ENCODE data around the gene PDE4D. TPM values are rescaled to one million over a fixed set of nuclear protein-coding genes. Genes with fewer than 3 reads are reported as not detected.

Gene PDE4D
- total RNA-seq, 1 donor from 2014 or later, result 6.8 TPM

- TF ChIP-seq CTCF (IDR thresholded peaks at IDR 0.05; ENCODE audit: insufficient read depth, low read length, severe bottlenecking), result no peak
- no peak for FAIRE-seq
- no peak overlapping the region for H3K4me3 ChIP-seq (ENCODE audit: low read depth, low read length)
- no peaks in the 10 kb centered on the region for H3K36me3 ChIP-seq (ENCODE audit: control insufficient read depth, insufficient read depth, low read length)
- no peaks in the 10 kb centered on the region for H3K27me3 ChIP-seq (ENCODE audit: control insufficient read depth, insufficient read depth, low read length)
- no peak for DNase-seq (ENCODE audit: low read depth)
Observed at GRCh38 chr5:59542306-59542705, 351.2 kb downstream of the PDE4D start.

GRCh38 chr5:59540366-59540765 is 353.2 kb downstream of the PDE4D start:
- no peak for FAIRE-seq

DNA sequence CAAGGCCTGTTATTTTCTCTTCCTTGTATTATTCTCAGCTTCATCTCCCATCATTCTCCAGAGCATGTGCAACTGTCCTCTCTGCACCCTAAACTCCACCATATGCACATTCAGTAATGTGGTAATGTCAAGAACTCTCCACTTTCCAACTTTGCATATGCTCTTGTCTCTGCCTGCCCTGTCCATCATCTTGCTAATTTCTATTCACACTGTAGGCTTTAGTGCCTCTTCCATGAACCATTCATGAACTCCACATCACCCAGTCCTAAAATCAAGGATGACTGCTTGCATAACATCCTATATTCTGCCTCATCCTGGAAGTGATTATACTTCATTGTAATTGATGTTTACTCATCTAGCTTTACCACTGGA is 354.8 kb downstream of the PDE4D start:
- no peak for FAIRE-seq
- no peak for DNase-seq (ENCODE audit: low read depth)
- no peak for TF ChIP-seq CTCF (IDR thresholded peaks at IDR 0.05; ENCODE audit: insufficient read depth, low read length, severe bottlenecking)
- no peak overlapping the region for H3K4me3 ChIP-seq (ENCODE audit: low read depth, low read length)
- H3K27me3 ChIP-seq (ENCODE audit: control insufficient read depth, insufficient read depth, low read length), result no peaks in the 10 kb centered on the region
- no peaks in the 10 kb centered on the region for H3K36me3 ChIP-seq (ENCODE audit: control insufficient read depth, insufficient read depth, low read length)

More at GRCh38 chr5:59540366-59540765, 353.2 kb downstream of the PDE4D start:
- TF ChIP-seq CTCF (IDR thresholded peaks at IDR 0.05; ENCODE audit: insufficient read depth, low read length, severe bottlenecking), result no peak
- Histone ChIP-seq H3K27me3 (ENCODE audit: control insufficient read depth, insufficient read depth, low read length) (no peaks in the 10 kb centered on the region), H3K36me3 (ENCODE audit: control insufficient read depth, insufficient read depth, low read length) (no peaks in the 10 kb centered on the region), H3K4me3 (ENCODE audit: low read depth, low read length) (no peak overlapping the region)
- no peak for DNase-seq (ENCODE audit: low read depth)

- Histone ChIP-seq H3K27me3 (ENCODE audit: control insufficient read depth, insufficient read depth, low read length) (no peaks in the 10 kb centered on the region), H3K36me3 (ENCODE audit: control insufficient read depth, insufficient read depth, low read length) (no peaks in the 10 kb centered on the region), H3K4me3 (ENCODE audit: low read depth, low read length) (no peak overlapping the region)
- DNase-seq (ENCODE audit: low read depth), result no peak
- no peak for TF ChIP-seq CTCF (IDR thresholded peaks at IDR 0.05; ENCODE audit: insufficient read depth, low read length, severe bottlenecking)
- no peak for FAIRE-seq
Observed at GRCh38 chr5:59537961-59538749, 355.4 kb downstream of the PDE4D start.

- no peak for TF ChIP-seq CTCF (IDR thresholded peaks at IDR 0.05; ENCODE audit: insufficient read depth, low read length, severe bottlenecking)
- H3K27me3 ChIP-seq (ENCODE audit: control insufficient read depth, insufficient read depth, low read length), result no peaks in the 10 kb centered on the region
Observed at GRCh38 chr5:59536875-59537274, 356.7 kb downstream of the PDE4D start.

GRCh38 chr5:59535561-59535960 is 358.0 kb downstream of the PDE4D start:
- FAIRE-seq (no peak), DNase-seq (ENCODE audit: low read depth) (no peak)
- Histone ChIP-seq H3K27me3 (ENCODE audit: control insufficient read depth, insufficient read depth, low read length) (no peaks in the 10 kb centered on the region), H3K4me3 (ENCODE audit: low read depth, low read length) (no peak overlapping the region), H3K36me3 (ENCODE audit: control insufficient read depth, insufficient read depth, low read length) (no peaks in the 10 kb centered on the region)
- TF ChIP-seq CTCF (IDR thresholded peaks at IDR 0.05; ENCODE audit: insufficient read depth, low read length, severe bottlenecking), result no peak

More at GRCh38 chr5:59536875-59537274, 356.7 kb downstream of the PDE4D start:
- peak; percentile 65 for DNase-seq (ENCODE audit: low read depth)
- no peak overlapping the region for H3K4me3 ChIP-seq (ENCODE audit: low read depth, low read length)
- FAIRE-seq, result no peak
- H3K36me3 ChIP-seq (ENCODE audit: control insufficient read depth, insufficient read depth, low read length), result no peaks in the 10 kb centered on the region

Measured in bronchial epithelial cell (primary cell).